Fibroblast of mammary gland (primary cell): Measurements from ENCODE around the gene TRIP13.

ENCODE experiments used
- DNase-seq: peaks from one replicate; pipeline ENCODE4 v3.0.0-alpha.2; 2010; ENCODE audit warnings: low read depth
- H3K4me3 ChIP-seq: 2 replicates; pipeline ENCODE4 v1.5.1; 2011; ENCODE audit warnings: low read depth, mild to moderate bottlenecking, low read length, moderate library complexity; ENCODE audit not compliant: control insufficient read depth
- TF ChIP-seq, protein P1 (sequence below): conservative IDR thresholded peaks from 2 replicates; pipeline ENCODE4 v1.5.1; 2011; ENCODE audit warnings: low read depth, low read length, inconsistent platforms; ENCODE audit not compliant: control insufficient read depth, insufficient read depth

TRIP13 gene

DNA sequence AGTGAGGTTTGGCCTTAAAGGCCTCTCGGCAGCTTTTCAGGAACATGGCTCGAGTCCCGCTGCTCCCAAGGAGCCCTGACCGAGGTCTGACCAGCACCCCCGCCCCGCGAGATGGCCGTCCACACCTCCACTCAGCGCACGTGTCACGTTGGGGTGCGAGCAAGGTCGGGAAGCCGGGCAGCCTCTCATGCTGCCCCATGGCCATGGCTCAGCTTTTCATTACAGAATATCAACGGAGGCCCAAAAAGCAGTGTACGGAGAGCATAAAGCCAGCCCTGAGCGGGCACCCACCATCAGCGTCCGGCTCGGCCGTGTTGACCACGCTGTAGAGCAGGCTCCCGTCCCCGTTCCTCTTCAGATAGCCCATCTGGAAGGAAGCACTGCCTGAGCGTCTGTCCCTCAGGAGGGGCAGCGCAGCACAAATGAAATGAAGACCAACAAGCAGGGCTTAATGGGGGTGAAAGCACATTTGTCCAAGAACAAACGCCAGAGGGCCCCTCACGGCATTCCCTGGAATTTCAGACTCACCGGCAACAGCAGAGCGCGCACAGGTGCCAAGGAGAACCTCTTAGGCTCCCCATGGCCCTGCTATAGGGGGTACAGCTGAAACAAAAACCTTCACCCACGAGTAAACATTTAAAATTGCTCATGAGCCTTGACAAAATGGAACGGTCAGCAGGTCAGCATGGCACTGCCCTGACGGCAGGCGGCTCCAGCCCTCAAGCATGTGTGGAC is 11.7 kb upstream of the TRIP13 start:
- no peak overlapping the region for H3K4me3 ChIP-seq
- DNase-seq: no peak
- TF ChIP-seq, protein P1, sequence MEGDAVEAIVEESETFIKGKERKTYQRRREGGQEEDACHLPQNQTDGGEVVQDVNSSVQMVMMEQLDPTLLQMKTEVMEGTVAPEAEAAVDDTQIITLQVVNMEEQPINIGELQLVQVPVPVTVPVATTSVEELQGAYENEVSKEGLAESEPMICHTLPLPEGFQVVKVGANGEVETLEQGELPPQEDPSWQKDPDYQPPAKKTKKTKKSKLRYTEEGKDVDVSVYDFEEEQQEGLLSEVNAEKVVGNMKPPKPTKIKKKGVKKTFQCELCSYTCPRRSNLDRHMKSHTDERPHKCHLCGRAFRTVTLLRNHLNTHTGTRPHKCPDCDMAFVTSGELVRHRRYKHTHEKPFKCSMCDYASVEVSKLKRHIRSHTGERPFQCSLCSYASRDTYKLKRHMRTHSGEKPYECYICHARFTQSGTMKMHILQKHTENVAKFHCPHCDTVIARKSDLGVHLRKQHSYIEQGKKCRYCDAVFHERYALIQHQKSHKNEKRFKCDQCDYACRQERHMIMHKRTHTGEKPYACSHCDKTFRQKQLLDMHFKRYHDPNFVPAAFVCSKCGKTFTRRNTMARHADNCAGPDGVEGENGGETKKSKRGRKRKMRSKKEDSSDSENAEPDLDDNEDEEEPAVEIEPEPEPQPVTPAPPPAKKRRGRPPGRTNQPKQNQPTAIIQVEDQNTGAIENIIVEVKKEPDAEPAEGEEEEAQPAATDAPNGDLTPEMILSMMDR: no peak

GRCh38 chr5:881551-881935 is 11.1 kb upstream of the TRIP13 start:
- DNase-seq: no peak
- H3K4me3 ChIP-seq: no peak overlapping the region

DNA sequence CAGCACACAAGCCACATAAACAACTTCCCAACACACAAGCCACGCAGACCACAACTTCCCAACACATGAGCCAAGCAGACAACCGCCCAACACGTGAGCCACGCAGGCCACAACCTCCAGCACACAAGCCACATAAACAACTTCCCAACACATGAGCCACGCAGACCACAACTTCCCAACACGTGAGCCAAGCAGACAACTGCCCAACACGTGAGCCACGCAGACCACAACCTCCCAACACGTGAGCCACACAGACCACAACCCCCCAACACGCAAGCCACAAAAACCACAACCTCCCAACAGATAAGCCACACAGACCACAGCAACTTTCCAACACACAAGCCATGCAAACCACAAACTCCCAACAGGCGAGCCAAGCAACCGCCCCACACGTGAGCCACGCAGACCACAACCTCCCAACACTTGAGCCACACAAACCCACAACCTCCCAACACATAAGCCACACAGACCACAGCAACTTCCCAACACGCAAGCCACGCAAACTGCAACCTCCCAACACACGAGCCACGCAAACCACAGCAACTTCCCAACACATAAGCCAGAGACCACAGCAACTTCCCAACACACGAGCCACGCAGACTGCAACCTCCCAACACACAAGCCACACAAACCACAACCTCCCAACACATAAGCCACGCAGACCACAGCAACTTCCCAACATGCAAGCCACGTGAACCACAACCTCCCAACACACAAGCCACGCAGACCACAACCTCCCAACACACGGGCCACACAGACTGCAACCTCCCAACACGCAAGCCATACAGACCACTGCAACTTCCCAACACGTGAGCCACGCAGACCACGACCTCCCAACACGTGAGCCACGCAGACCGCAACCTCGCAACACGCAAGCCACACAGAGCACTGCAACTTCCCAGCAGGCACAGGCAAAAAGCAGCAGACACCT is 10.2 kb upstream of the TRIP13 start:
- TF ChIP-seq, protein P1: no peak
- DNase-seq: no peak
- H3K4me3 ChIP-seq: no peak overlapping the region

More at GRCh38 chr5:881551-881935, 11.1 kb upstream of the TRIP13 start:
- TF ChIP-seq, protein P1: no peak

GRCh38 chr5:883475-884181 is 9.1 kb upstream of the TRIP13 start:
- no peak for DNase-seq
- no peak overlapping the region for H3K4me3 ChIP-seq
- TF ChIP-seq, protein P1: no peak

DNA sequence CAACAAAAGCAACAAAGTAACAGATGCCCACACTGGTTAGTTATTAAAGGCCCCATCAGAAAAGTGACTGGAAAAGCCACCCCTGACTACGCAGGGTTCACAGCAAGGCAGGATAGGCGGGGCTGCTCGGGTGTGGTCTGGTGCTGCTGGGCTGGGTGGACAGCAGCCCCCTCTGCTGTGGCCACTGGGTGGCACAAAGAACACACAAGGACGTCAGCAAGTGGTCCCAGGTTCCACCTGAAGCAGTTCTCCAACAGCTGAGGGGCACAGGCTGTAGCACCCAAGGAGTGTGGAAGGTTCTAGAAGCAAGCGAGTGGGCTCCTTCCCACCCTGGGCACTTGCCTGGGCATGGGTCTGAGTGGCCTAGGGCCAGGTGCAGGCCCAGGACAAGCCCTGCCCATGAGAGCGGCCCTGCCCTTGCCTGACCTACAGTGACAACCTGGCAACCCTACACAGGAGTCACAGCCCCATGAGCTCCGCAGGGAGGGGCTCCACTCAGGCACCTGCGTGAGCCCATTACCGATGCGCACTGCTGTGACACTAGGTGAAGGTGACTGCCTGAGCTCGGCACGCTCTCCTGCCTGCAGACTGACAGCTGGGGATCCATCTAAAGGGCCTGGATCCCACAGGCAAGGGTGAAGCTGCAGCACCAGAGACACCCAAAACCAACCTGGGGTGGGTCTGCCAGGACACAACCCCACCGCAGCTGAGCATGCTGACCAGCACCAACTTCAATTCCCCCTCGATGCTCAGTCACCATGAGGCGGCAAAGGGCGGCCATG is 8.1 kb upstream of the TRIP13 start:
- TF ChIP-seq, protein P1: no peak
- H3K4me3 ChIP-seq: no peak overlapping the region
- no peak for DNase-seq

- no peak overlapping the region for H3K4me3 ChIP-seq
- TF ChIP-seq, protein P1: no peak
- DNase-seq: no peak
Measured at GRCh38 chr5:885127-885442, 7.6 kb upstream of the TRIP13 start.
